Liver (tissue), 9 donors: ENCODE data around the gene SYNDIG1. TPM values are rescaled to one million over a fixed set of nuclear protein-coding genes. Genes with fewer than 3 reads are reported as not detected.

Experiments used
- DNase-seq: peaks from one replicate; pipeline ENCODE4 v3.0.0-alpha.2; 2017; ENCODE audit warnings: low spot score
- H3K27ac ChIP-seq, 2 donors: one replicate each; pipeline ENCODE4 v1.7.0; 2013; ENCODE audit warnings: inconsistent platforms in 2 of 2, low read length in 2 of 2, control low read depth in 1 of 2, low read depth in 1 of 2, mild to moderate bottlenecking in 1 of 2
- H3K27me3 ChIP-seq, 4 donors: one replicate each; pipeline versions ENCODE4 v1.6.1 to v1.7.0; 2013; ENCODE audit warnings: low read length in 3 of 4, inconsistent platforms in 1 of 4, mild to moderate bottlenecking in 1 of 4, moderate library complexity in 1 of 4; ENCODE audit not compliant: control insufficient read depth in 4 of 4, insufficient read depth in 4 of 4
- H3K36me3 ChIP-seq, 4 donors: one replicate each; pipeline versions ENCODE4 v1.6.1 to v1.7.0; 2013; ENCODE audit warnings: low read length in 3 of 4, mild to moderate bottlenecking in 3 of 4, low read depth in 1 of 4, moderate library complexity in 1 of 4; ENCODE audit not compliant: control insufficient read depth in 4 of 4, insufficient read depth in 3 of 4
- H3K4me1 ChIP-seq, 4 donors: one replicate each; pipeline versions ENCODE4 v1.6.1 to v1.7.0; 2013; ENCODE audit warnings: low read length in 3 of 4, mild to moderate bottlenecking in 3 of 4, moderate library complexity in 1 of 4; ENCODE audit not compliant: control insufficient read depth in 4 of 4, insufficient read depth in 4 of 4
- H3K4me3 ChIP-seq, 3 donors: one replicate each; pipeline versions ENCODE4 v1.6.1 to v1.7.0; 2013; ENCODE audit warnings: low read length in 3 of 3, control low read depth in 1 of 3, low read depth in 1 of 3, mild to moderate bottlenecking in 1 of 3
- H3K9ac ChIP-seq, 2 donors: one replicate each; pipeline ENCODE4 v1.7.0; 2013; ENCODE audit warnings: low read length in 2 of 2, mild to moderate bottlenecking in 2 of 2, moderate library complexity in 2 of 2, control low read depth in 1 of 2, low read depth in 1 of 2
- H3K9me3 ChIP-seq, 4 donors: one replicate each; pipeline versions ENCODE4 v1.6.1 to v1.7.0; 2013; ENCODE audit warnings: low read length in 3 of 4; ENCODE audit not compliant: control insufficient read depth in 4 of 4
- CTCF ChIP-seq: fragments of 150-350 bp; IDR thresholded peaks from 2 replicates; pipeline ENCODE4 v1.5.1; 2017; ENCODE audit warnings: improper control_type of control experiment, low read depth, low read length; ENCODE audit not compliant: missing input control
- EGR1 ChIP-seq, 2 donors: IDR thresholded peaks; 2 replicates each; pipeline ENCODE4 v1.6.1; 2016 to 2018; ENCODE audit warnings: antibody characterized with exemption in 2 of 2, low read depth in 2 of 2
- FOXA1 ChIP-seq: IDR thresholded peaks from 2 replicates; pipeline ENCODE4 v1.6.1; 2016; ENCODE audit warnings: antibody characterized with exemption
- FOXA2 ChIP-seq: IDR thresholded peaks from 2 replicates; pipeline ENCODE4 v1.6.1; 2016; ENCODE audit warnings: antibody characterized with exemption
- GABPA ChIP-seq, 2 donors: IDR thresholded peaks in 1 of 2; conservative IDR thresholded peaks in 1 of 2; 2 replicates each; pipeline ENCODE4 v1.6.1; 2016; ENCODE audit warnings: antibody characterized with exemption in 2 of 2, mild to moderate bottlenecking in 1 of 2, moderate library complexity in 1 of 2
- HNF4A ChIP-seq, 2 donors: conservative IDR thresholded peaks; 2 replicates each; pipeline ENCODE4 v1.6.1; 2016; ENCODE audit warnings: antibody characterized with exemption in 2 of 2, mild to moderate bottlenecking in 2 of 2
- HNF4G ChIP-seq: IDR thresholded peaks from 2 replicates; pipeline ENCODE4 v1.6.1; 2016; ENCODE audit warnings: antibody characterized with exemption
- RAD21 ChIP-seq, 2 donors: IDR thresholded peaks; 2 replicates each; pipeline ENCODE4 v1.6.1; 2016; ENCODE audit warnings: antibody characterized with exemption in 2 of 2, mild to moderate bottlenecking in 2 of 2
- REST ChIP-seq: IDR thresholded peaks from 2 replicates; pipeline ENCODE4 v1.6.1; 2016; ENCODE audit warnings: antibody characterized with exemption, mild to moderate bottlenecking
- RXRA ChIP-seq, 2 donors: IDR thresholded peaks; 2 replicates each; pipeline ENCODE4 v1.6.1; 2017 to 2018; ENCODE audit warnings: antibody characterized with exemption in 2 of 2, mild to moderate bottlenecking in 1 of 2
- SP1 ChIP-seq: IDR thresholded peaks from 2 replicates; pipeline ENCODE4 v1.6.1; 2018; ENCODE audit warnings: antibody characterized with exemption, mild to moderate bottlenecking
- TAF1 ChIP-seq: conservative IDR thresholded peaks from 2 replicates; pipeline ENCODE4 v1.6.1; 2016; ENCODE audit warnings: antibody characterized with exemption, mild to moderate bottlenecking
- ZBTB33 ChIP-seq: IDR thresholded peaks from 2 replicates; pipeline ENCODE4 v1.6.1; 2016; ENCODE audit warnings: antibody characterized with exemption
- WGBS: extraction: QIAGEN DNeasy Blood & Tissue Kit; methylation state at CpG from one replicate; pipeline ENCODE4 v1.1.7; 2013; 5-methylcytosine and 5-hydroxymethylcytosine counted together
- polyA plus RNA-seq, 2 donors: library from polyadenylated mRNA; stranded (reverse) in 1 of 2; unstranded in 1 of 2; fragments of 200-250 nt in 1 of 2; fragments of >200 nt in 1 of 2; fragmentation: Nextera tagmentation in 1 of 2; extraction: Ambion mirVana in 1 of 2; gene quantifications; one replicate each; pipeline versions ENCODE4 v1.2.1 to v1.2.3, GENCODE V29; 2013 to 2015
- total RNA-seq, 2 donors: library from RNA; depleted of rRNA; stranded (reverse); fragments of >200 nt; gene quantifications; one replicate each; pipeline ENCODE4 v1.2.3, GENCODE V29; 2014
- donor health status: healthy.
- donor health status: healthy.
- donor health status: healthy.
- donor health status: healthy.
- donor health status: healthy.

Gene SYNDIG1
- total and polyA plus RNA-seq, 4 donors: 0.05 to 0.08 TPM; not detected in 2

GRCh38 chr20:24588725-24589340, 119.4 kb downstream of the SYNDIG1 start:
- H3K27ac ChIP-seq: no peak overlapping the region
- no peaks in the 10 kb centered on the region for H3K9me3 ChIP-seq
- H3K27me3 ChIP-seq: no peaks in the 10 kb centered on the region
- TF ChIP-seq HNF4G (no peak), CTCF (no peak), RXRA (IDR thresholded peaks at IDR 0.05) (no peak), HNF4A (conservative IDR thresholded peaks at IDR 0.05) (no peak), RAD21 (IDR thresholded peaks at IDR 0.05) (no peak), FOXA2 (no peak), EGR1 (IDR thresholded peaks at IDR 0.05; ENCODE audit: low read depth in 2 of 2) (no peak)
- 86% methylated on average over 4 of the region's 4 CpGs for WGBS
- H3K36me3 ChIP-seq: no peaks in the 10 kb centered on the region
- H3K4me1 ChIP-seq: no peaks in the 10 kb centered on the region
- no peak overlapping the region for H3K4me3 ChIP-seq
- peak; percentile 9 for DNase-seq
- H3K9ac ChIP-seq: no peak overlapping the region

GRCh38 chr20:24589381-24589780, 120.0 kb downstream of the SYNDIG1 start:
- no peak overlapping the region for H3K27ac ChIP-seq
- H3K9me3 ChIP-seq: no peaks in the 10 kb centered on the region
- TF ChIP-seq RXRA (IDR thresholded peaks at IDR 0.05) (no peak), HNF4G (no peak), TAF1 (no peak), CTCF (no peak), REST (no peak)
- H3K27me3 ChIP-seq: no peaks in the 10 kb centered on the region
- no peaks in the 10 kb centered on the region for H3K36me3 ChIP-seq
- H3K9ac ChIP-seq: no peak overlapping the region
- H3K4me3 ChIP-seq: no peak overlapping the region
- H3K4me1 ChIP-seq: no peaks in the 10 kb centered on the region
- no peak for DNase-seq
- 94% methylated on average over 4 of the region's 4 CpGs for WGBS

GRCh38 chr20:24589815-24590177, 120.4 kb downstream of the SYNDIG1 start:
- no peaks in the 10 kb centered on the region for H3K36me3 ChIP-seq
- H3K4me1 ChIP-seq: no peaks in the 10 kb centered on the region
- H3K4me3 ChIP-seq: no peak overlapping the region
- 81% methylated on average over 13 of the region's 13 CpGs for WGBS
- TF ChIP-seq SP1: no peak
- no peak for TF ChIP-seq GABPA (IDR thresholded peaks at IDR 0.05 in 1 of 2, conservative IDR thresholded peaks at IDR 0.05 in 1 of 2)
- no peak for TF ChIP-seq RXRA (IDR thresholded peaks at IDR 0.05)
- no peak for TF ChIP-seq REST
- TF ChIP-seq FOXA1: no peak
- no peak for TF ChIP-seq ZBTB33
- TF ChIP-seq HNF4A (conservative IDR thresholded peaks at IDR 0.05): no peak
- no peak for DNase-seq
- H3K27ac ChIP-seq: no peak overlapping the region
- no peaks in the 10 kb centered on the region for H3K9me3 ChIP-seq
- H3K9ac ChIP-seq: no peak overlapping the region
- H3K27me3 ChIP-seq: no peaks in the 10 kb centered on the region
